ENCODE data around the gene LCE3A.
"Not testable (repeated sequence)": the region's sequence is repeated elsewhere in the genome, so short reads cannot be mapped to it uniquely, and the experiment has no call there.

Gene LCE3A, protein sequence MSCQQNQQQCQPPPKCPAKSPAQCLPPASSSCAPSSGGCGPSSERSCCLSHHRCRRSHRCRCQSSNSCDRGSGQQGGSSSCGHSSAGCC

DNA sequence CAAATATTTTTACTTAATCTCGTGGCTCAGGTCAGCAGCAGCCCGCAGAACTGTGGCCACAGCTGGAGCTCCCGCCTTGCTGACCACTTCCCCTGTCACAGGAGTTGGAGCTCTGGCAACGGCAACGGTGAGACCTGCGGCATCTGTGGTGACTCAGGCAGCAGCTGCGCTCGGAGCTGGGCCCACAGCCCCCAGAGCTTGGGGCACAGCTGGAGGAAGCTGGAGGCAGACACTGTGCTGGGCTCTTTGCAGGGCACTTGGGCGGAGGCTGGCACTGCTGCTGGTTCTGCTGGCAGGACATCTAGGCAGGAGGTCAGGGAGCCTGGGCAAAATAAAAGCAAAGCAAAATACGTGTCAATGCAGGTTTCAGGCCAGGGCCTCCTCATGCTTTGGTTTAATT is at the start of gene LCE3A:
TSS of gene LCE3A (minus strand) at position 301 of the 400 bp plus-strand sequence. CDS start at position 301, 0 bp downstream.
- Histone ChIP-seq H3K27me3 (ENCODE audit: insufficient read depth, low read length) (no peaks in the 10 kb centered on the region), H3K9me3 (ENCODE audit: low read length) (peaks cover 2% of the 10 kb centered on the region), H3K4me1 (ENCODE audit: insufficient read depth, low read length) (no peaks in the 10 kb centered on the region), H3K36me3 (ENCODE audit: insufficient read depth, low read length) (no peaks in the 10 kb centered on the region), H3K4me3 (ENCODE audit: low read length) (no peak within 1 kb of the TSS), H2AFZ (ENCODE audit: low read depth, low read length) (no peak within 1 kb of the TSS)

GRCh38 chr1:152667648-152668047 is 44.7 kb upstream of the LCE3A start:
- Histone ChIP-seq H3K27me3 (ENCODE audit: insufficient read depth, low read length) (no peaks in the 10 kb centered on the region), H3K9me3 (ENCODE audit: low read length) (no peaks in the 10 kb centered on the region), H3K36me3 (ENCODE audit: insufficient read depth, low read length) (no peaks in the 10 kb centered on the region), H3K4me1 (ENCODE audit: insufficient read depth, low read length) (no peaks in the 10 kb centered on the region), H3K4me3 (ENCODE audit: low read length) (no peak overlapping the region), H2AFZ (ENCODE audit: low read depth, low read length) (no peak overlapping the region)

- H3K4me1 ChIP-seq (ENCODE audit: insufficient read depth, low read length); H3K36me3 ChIP-seq (ENCODE audit: insufficient read depth, low read length); H2AFZ ChIP-seq (ENCODE audit: low read depth, low read length); H3K9me3 ChIP-seq (ENCODE audit: low read length); H3K27me3 ChIP-seq (ENCODE audit: insufficient read depth, low read length); H3K4me3 ChIP-seq (ENCODE audit: low read length): not testable (repeated sequence)
Measured at GRCh38 chr1:152666171-152666570, 43.3 kb upstream of the LCE3A start.

DNA sequence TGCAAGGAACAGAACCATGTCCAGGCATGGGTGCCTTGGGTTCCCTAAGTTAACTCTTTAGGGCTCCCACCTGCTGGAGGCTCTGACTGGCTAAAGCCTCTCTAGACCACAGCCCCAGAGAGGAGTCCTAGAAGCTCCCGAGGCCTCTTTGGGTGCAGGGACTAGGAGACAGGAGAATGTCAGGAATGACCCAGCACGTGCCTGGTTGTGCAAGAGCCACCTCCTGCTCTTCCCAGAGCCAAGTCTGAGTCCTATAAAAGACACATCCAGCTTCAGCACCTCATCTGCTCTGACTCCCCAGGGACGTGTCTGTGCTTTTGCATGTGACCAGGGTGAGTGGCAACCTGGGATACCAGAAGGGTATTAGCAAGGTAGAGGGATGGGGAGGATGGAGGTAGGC is 40.2 kb upstream of the LCE3A start, which contains the start of gene LCE2D:
TSS of gene LCE2D (plus strand) at position 283 of the 400 bp plus-strand sequence. CDS start 726 bp downstream, outside the sequence.
- Histone ChIP-seq H3K36me3 (ENCODE audit: insufficient read depth, low read length) (no peaks in the 10 kb centered on the region), H3K27me3 (ENCODE audit: insufficient read depth, low read length) (peaks cover 2% of the 10 kb centered on the region), H3K9me3 (ENCODE audit: low read length) (no peaks in the 10 kb centered on the region), H2AFZ (ENCODE audit: low read depth, low read length) (no peak within 1 kb of the TSS), H3K4me1 (ENCODE audit: insufficient read depth, low read length) (no peaks in the 10 kb centered on the region), H3K4me3 (ENCODE audit: low read length) (no peak within 1 kb of the TSS)

GRCh38 chr1:152658649-152659048 is 35.7 kb upstream of the LCE3A start:
- Histone ChIP-seq H3K9me3 (ENCODE audit: low read length) (no peaks in the 10 kb centered on the region), H3K36me3 (ENCODE audit: insufficient read depth, low read length) (no peaks in the 10 kb centered on the region), H3K27me3 (ENCODE audit: insufficient read depth, low read length) (peaks cover 2% of the 10 kb centered on the region), H2AFZ (ENCODE audit: low read depth, low read length) (no peak overlapping the region), H3K4me3 (ENCODE audit: low read length) (no peak overlapping the region), H3K4me1 (ENCODE audit: insufficient read depth, low read length) (no peaks in the 10 kb centered on the region)

DNA sequence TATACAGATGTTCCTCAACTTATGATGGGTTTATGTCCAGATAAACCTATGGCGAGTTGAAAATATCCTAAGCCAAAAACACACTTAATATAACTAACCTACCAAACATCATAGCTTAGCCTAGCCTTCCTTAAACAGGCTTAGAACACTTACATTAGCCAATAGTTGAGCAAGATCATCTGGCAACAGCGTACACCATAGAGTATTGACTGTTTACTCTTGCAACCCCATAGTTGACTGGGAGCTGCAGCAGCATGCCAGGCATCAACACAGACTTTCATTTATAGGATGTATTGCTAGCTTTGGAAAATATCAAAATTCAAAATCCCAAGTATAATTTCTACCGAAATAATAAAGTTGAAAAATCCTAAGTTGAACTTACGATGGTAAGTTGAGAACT is 34.8 kb upstream of the LCE3A start:
- no peak overlapping the region for H3K4me3 ChIP-seq (ENCODE audit: low read length)
- H3K4me1 ChIP-seq (ENCODE audit: insufficient read depth, low read length) = no peaks in the 10 kb centered on the region
- no peaks in the 10 kb centered on the region for H3K36me3 ChIP-seq (ENCODE audit: insufficient read depth, low read length)
- no peak overlapping the region for H2AFZ ChIP-seq (ENCODE audit: low read depth, low read length)
- no peaks in the 10 kb centered on the region for H3K9me3 ChIP-seq (ENCODE audit: low read length)
- peaks cover 2% of the 10 kb centered on the region for H3K27me3 ChIP-seq (ENCODE audit: insufficient read depth, low read length)

DNA sequence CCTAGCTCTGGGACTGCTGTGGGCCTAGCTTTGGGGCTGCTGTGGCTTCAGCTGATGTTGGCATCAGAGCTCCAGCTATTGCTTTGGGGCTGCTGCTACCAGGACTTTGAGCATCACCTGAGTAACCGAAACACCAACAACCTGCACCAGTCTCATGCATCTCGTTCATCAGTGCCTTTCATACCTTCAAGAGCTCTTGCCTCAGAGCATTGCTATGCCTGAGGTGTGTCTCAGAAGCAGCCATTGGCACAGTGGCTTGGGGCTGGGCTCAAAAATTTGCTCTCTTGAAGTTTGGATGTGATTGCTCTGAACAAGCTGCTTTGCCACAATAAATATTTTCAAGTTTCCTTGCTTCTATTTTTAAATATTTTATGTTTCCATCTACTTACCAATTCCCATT is 33.6 kb upstream of the LCE3A start:
- H3K36me3 ChIP-seq (ENCODE audit: insufficient read depth, low read length) = no peaks in the 10 kb centered on the region
- no peak overlapping the region for H2AFZ ChIP-seq (ENCODE audit: low read depth, low read length)
- no peak overlapping the region for H3K4me3 ChIP-seq (ENCODE audit: low read length)
- H3K4me1 ChIP-seq (ENCODE audit: insufficient read depth, low read length) = no peaks in the 10 kb centered on the region
- H3K9me3 ChIP-seq (ENCODE audit: low read length) = no peaks in the 10 kb centered on the region
- H3K27me3 ChIP-seq (ENCODE audit: insufficient read depth, low read length) = peaks cover 2% of the 10 kb centered on the region

DNA sequence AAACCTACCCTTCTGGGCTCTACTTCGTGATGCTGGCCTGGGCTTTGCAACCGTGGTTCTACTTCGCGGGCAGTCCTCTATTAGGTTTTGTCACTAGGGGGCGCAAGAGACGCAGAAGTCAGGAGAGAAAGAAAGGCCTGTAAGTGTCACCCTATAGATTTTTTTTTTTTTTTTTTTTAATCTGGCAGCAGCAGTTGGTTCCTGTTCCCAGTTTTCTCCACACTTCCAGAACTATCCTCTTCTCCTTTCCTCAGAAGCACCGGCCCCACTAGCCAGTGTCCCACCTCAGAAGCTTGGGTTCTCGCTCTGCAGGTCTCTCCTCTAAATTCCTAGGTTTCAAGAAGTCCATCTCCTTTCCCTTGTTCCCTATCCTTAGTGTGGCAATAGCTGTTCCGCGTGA is 31.2 kb upstream of the LCE3A start:
- Histone ChIP-seq H3K27me3 (ENCODE audit: insufficient read depth, low read length) (no peaks in the 10 kb centered on the region), H3K4me1 (ENCODE audit: insufficient read depth, low read length) (no peaks in the 10 kb centered on the region), H3K4me3 (ENCODE audit: low read length) (no peak overlapping the region), H3K36me3 (ENCODE audit: insufficient read depth, low read length) (no peaks in the 10 kb centered on the region), H2AFZ (ENCODE audit: low read depth, low read length) (no peak overlapping the region), H3K9me3 (ENCODE audit: low read length) (no peaks in the 10 kb centered on the region)

- Histone ChIP-seq H3K4me3 (ENCODE audit: low read length) (no peak overlapping the region), H3K27me3 (ENCODE audit: insufficient read depth, low read length) (no peaks in the 10 kb centered on the region), H3K36me3 (ENCODE audit: insufficient read depth, low read length) (no peaks in the 10 kb centered on the region), H3K4me1 (ENCODE audit: insufficient read depth, low read length) (no peaks in the 10 kb centered on the region), H3K9me3 (ENCODE audit: low read length) (no peaks in the 10 kb centered on the region), H2AFZ (ENCODE audit: low read depth, low read length) (no peak overlapping the region)
Measured at GRCh38 chr1:152646656-152647055, 23.8 kb upstream of the LCE3A start.

- H3K9me3 ChIP-seq (ENCODE audit: low read length) = no peaks in the 10 kb centered on the region
- no peaks in the 10 kb centered on the region for H3K27me3 ChIP-seq (ENCODE audit: insufficient read depth, low read length)
- no peak overlapping the region for H2AFZ ChIP-seq (ENCODE audit: low read depth, low read length)
- no peaks in the 10 kb centered on the region for H3K4me1 ChIP-seq (ENCODE audit: insufficient read depth, low read length)
- no peaks in the 10 kb centered on the region for H3K36me3 ChIP-seq (ENCODE audit: insufficient read depth, low read length)
- H3K4me3 ChIP-seq (ENCODE audit: low read length) = no peak overlapping the region
Measured at GRCh38 chr1:152645146-152645545, 22.2 kb upstream of the LCE3A start.

GRCh38 chr1:152643945-152644344 is 21.0 kb upstream of the LCE3A start:
- no peaks in the 10 kb centered on the region for H3K36me3 ChIP-seq (ENCODE audit: insufficient read depth, low read length)
- H3K4me3 ChIP-seq (ENCODE audit: low read length) = no peak overlapping the region
- no peaks in the 10 kb centered on the region for H3K27me3 ChIP-seq (ENCODE audit: insufficient read depth, low read length)
- no peaks in the 10 kb centered on the region for H3K9me3 ChIP-seq (ENCODE audit: low read length)
- no peaks in the 10 kb centered on the region for H3K4me1 ChIP-seq (ENCODE audit: insufficient read depth, low read length)
- H2AFZ ChIP-seq (ENCODE audit: low read depth, low read length) = no peak overlapping the region

DNA sequence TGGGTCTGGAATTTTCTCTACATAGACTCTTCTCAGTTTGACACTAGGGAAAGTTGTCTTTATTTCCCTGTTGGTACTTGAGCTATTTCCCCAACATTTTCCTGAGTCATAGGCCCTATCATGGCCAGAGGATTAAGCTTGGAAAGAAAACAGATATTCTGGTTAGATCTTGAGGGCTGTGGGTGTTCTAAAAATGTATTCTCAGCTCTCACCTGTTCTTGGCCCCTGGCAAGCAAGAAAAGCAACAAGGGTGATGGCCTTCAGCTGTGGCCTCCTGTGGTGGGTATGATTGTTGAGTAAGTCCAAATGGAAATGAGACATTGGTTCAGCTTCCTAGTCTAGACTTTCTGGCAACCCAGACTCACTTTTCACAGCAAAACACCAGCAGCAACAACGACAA is 17.4 kb upstream of the LCE3A start:
- no peaks in the 10 kb centered on the region for H3K27me3 ChIP-seq (ENCODE audit: insufficient read depth, low read length)
- no peak overlapping the region for H2AFZ ChIP-seq (ENCODE audit: low read depth, low read length)
- no peaks in the 10 kb centered on the region for H3K9me3 ChIP-seq (ENCODE audit: low read length)
- no peaks in the 10 kb centered on the region for H3K36me3 ChIP-seq (ENCODE audit: insufficient read depth, low read length)
- no peak overlapping the region for H3K4me3 ChIP-seq (ENCODE audit: low read length)
- no peaks in the 10 kb centered on the region for H3K4me1 ChIP-seq (ENCODE audit: insufficient read depth, low read length)

DNA sequence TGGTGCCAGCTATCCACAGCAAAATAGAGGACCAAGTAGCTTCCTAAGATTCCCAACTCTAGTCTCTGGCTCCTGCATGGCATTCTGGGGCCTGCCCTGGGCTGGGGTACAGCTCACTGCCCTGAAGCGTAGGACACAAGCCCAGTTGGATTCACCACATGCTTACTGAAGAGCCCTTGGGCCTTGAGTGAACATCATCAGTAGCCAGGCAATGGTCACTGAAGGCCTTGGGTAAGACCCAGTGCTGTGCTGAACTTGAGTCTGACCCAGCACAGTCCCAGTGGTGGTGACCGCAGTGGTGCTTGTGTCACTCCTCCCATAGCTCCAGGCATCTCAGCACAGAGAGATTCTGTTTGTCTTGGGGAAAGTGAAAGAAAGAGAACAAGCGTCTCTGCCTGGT is 7.7 kb upstream of the LCE3A start:
- H3K4me1 ChIP-seq (ENCODE audit: insufficient read depth, low read length) = no peaks in the 10 kb centered on the region
- H3K27me3 ChIP-seq (ENCODE audit: insufficient read depth, low read length) = no peaks in the 10 kb centered on the region
- H2AFZ ChIP-seq (ENCODE audit: low read depth, low read length) = no peak overlapping the region
- H3K9me3 ChIP-seq (ENCODE audit: low read length) = no peaks in the 10 kb centered on the region
- no peaks in the 10 kb centered on the region for H3K36me3 ChIP-seq (ENCODE audit: insufficient read depth, low read length)
- H3K4me3 ChIP-seq (ENCODE audit: low read length) = no peak overlapping the region

- Histone ChIP-seq H3K4me1 (ENCODE audit: insufficient read depth, low read length) (no peaks in the 10 kb centered on the region), H3K27me3 (ENCODE audit: insufficient read depth, low read length) (no peaks in the 10 kb centered on the region), H3K36me3 (ENCODE audit: insufficient read depth, low read length) (no peaks in the 10 kb centered on the region), H3K9me3 (ENCODE audit: low read length) (no peaks in the 10 kb centered on the region), H3K4me3 (ENCODE audit: low read length) (no peak overlapping the region), H2AFZ (ENCODE audit: low read depth, low read length) (no peak overlapping the region)
Measured at GRCh38 chr1:152626744-152627143, 3.8 kb upstream of the LCE3A start.

All from neuron (in vitro differentiated cells).